ENCODE measurements around the gene PEX11A.

DNA sequence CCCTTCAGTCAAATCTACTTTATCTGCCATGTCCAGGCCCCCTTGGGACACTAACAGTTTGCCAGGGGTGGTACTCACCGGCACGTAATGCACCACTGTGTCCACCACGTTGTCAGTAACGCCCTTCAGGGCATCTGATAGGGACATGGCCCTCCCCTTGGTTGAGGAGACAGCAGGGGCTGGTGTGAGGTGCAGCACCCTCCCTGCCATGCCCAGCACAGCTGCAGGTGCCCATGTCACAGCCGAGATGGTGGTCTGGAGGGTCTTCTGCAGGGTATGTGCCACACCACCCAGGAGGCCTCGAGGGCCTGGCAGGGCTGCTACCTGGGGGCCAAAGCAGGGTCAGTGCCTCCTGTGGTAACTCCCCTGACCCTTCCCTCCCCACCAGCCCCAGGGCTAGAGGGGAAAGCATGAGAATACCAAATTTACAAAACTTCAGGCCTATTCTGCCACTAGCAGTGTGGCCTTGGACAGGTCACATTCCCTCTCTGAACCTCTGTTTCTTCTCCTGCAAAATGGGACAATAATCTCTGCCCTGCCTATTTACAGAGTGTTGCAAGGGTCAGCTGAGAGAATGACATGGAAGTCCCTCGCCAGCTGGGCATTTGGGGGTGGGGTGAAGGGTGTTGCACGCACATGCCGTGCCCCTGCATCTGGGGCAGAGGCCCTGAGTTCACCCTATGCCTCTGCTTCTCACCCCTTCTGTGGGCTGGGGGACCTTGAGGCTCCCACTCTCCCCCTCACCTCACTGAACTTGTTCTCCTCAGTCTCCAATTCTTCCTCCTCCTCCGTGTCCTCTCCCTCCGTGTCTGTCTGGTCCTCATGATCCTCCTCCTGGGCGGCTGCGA is 23.5 kb downstream of the PEX11A start:
- TF ChIP-seq, protein P1, sequence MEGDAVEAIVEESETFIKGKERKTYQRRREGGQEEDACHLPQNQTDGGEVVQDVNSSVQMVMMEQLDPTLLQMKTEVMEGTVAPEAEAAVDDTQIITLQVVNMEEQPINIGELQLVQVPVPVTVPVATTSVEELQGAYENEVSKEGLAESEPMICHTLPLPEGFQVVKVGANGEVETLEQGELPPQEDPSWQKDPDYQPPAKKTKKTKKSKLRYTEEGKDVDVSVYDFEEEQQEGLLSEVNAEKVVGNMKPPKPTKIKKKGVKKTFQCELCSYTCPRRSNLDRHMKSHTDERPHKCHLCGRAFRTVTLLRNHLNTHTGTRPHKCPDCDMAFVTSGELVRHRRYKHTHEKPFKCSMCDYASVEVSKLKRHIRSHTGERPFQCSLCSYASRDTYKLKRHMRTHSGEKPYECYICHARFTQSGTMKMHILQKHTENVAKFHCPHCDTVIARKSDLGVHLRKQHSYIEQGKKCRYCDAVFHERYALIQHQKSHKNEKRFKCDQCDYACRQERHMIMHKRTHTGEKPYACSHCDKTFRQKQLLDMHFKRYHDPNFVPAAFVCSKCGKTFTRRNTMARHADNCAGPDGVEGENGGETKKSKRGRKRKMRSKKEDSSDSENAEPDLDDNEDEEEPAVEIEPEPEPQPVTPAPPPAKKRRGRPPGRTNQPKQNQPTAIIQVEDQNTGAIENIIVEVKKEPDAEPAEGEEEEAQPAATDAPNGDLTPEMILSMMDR (IDR thresholded peaks at IDR 0.05 in 4 of 5, conservative IDR thresholded peaks at IDR 0.05 in 1 of 5) = no peak
- no peak for TF ChIP-seq POLR2A (IDR thresholded peaks at IDR 0.05)

Data from gastrocnemius medialis (tissue), 4 donors.